Hepatocyte (in vitro differentiated cells): ENCODE data around the gene TRAF3IP1. TPM values are rescaled to one million over a fixed set of nuclear protein-coding genes. Genes with fewer than 3 reads are reported as not detected.

Source experiments
- DNase-seq: peaks from one replicate; pipeline ENCODE4 v3.0.0-alpha.2; 2016; ENCODE audit warnings: low spot score
- H2AFZ ChIP-seq: fragments of 200-600 bp; sonication (generic); 2 replicates; pipeline ENCODE4 v1.6.0; 2016; ENCODE audit warnings: antibody characterized with exemption, mild to moderate bottlenecking
- H3K27ac ChIP-seq: fragments of 200-600 bp; sonication (generic); 2 replicates; pipeline ENCODE4 v1.5.1; 2016; ENCODE audit warnings: mild to moderate bottlenecking
- H3K27me3 ChIP-seq: fragments of 200-600 bp; sonication (generic); 2 replicates; pipeline ENCODE4 v1.6.1; 2016
- H3K36me3 ChIP-seq: fragments of 200-600 bp; sonication (generic); replicated peaks from 2 replicates; pipeline ENCODE4 v1.5.1; 2016; ENCODE audit warnings: low read depth; ENCODE audit not compliant: insufficient read depth
- H3K4me1 ChIP-seq: fragments of 200-600 bp; sonication (generic); 2 replicates; pipeline ENCODE4 v1.5.1; 2016; ENCODE audit warnings: mild to moderate bottlenecking, moderate library complexity; ENCODE audit not compliant: insufficient read depth
- H3K4me2 ChIP-seq: fragments of 200-600 bp; sonication (generic); 2 replicates; pipeline ENCODE4 v1.6.0; 2016
- H3K4me3 ChIP-seq: fragments of 200-600 bp; sonication (generic); 2 replicates; pipeline ENCODE4 v1.5.1; 2016; ENCODE audit warnings: mild to moderate bottlenecking
- H3K79me2 ChIP-seq: fragments of 200-600 bp; sonication (generic); 2 replicates; pipeline ENCODE4 v1.6.0; 2017; ENCODE audit warnings: mild to moderate bottlenecking
- H3K9me2 ChIP-seq: fragments of 200-600 bp; sonication (generic); replicated peaks from 2 replicates; pipeline ENCODE4 v1.6.0; 2017; ENCODE audit warnings: mild to moderate bottlenecking; ENCODE audit not compliant: insufficient read depth
- H3K9me3 ChIP-seq: fragments of 200-600 bp; sonication (generic); 2 replicates; pipeline ENCODE4 v1.5.1; 2016; ENCODE audit warnings: low read depth, mild to moderate bottlenecking
- H4K20me1 ChIP-seq: fragments of 200-600 bp; sonication (generic); 2 replicates; pipeline ENCODE4 v1.6.0; 2016; ENCODE audit warnings: mild to moderate bottlenecking; ENCODE audit not compliant: insufficient read depth, poor library complexity, severe bottlenecking
- EZH2 ChIP-seq: fragments of 200-600 bp; sonication (generic); IDR thresholded peaks from 2 replicates; pipeline ENCODE4 v1.6.1; 2016; ENCODE audit warnings: antibody characterized with exemption, mild to moderate bottlenecking, borderline replicate concordance
- EZH2phosphoT487 ChIP-seq: fragments of 200-600 bp; sonication (generic); IDR thresholded peaks from one replicate; pipeline ENCODE4 v1.6.1; 2018; ENCODE audit warnings: antibody characterized with exemption, mild to moderate bottlenecking, low read depth, moderate library complexity; ENCODE audit not compliant: unreplicated experiment, severe bottlenecking
- WGBS: methylation state at CpG from one replicate; pipeline ENCODE4 v1.1.6; 2016; ENCODE audit warnings: low lambda C conversion rate; ENCODE audit errors: missing lambda C conversion rate; 5-methylcytosine and 5-hydroxymethylcytosine counted together
- polyA plus RNA-seq: library from polyadenylated mRNA; unstranded; fragments of >200 nt; fragmentation: Nextera tagmentation; extraction: Ambion mirVana; gene quantifications from 2 replicates; pipeline ENCODE4 v1.2.1, GENCODE V29; 2016
- total RNA-seq: library from RNA; depleted of rRNA; stranded (reverse); fragments of >200 nt; gene quantifications from 2 replicates; pipeline ENCODE4 v1.2.3, GENCODE V29; 2014
- TF ChIP-seq, protein P1 (sequence below): fragments of 200-600 bp; sonication (generic); IDR thresholded peaks from 2 replicates; pipeline ENCODE4 v1.5.1; 2016; ENCODE audit warnings: antibody characterized with exemption, mild to moderate bottlenecking; ENCODE audit not compliant: poor library complexity

TRAF3IP1 gene
- total and polyA plus RNA-seq, 2 experiments from 2014 or later: 9.0 to 9.1 TPM

DNA sequence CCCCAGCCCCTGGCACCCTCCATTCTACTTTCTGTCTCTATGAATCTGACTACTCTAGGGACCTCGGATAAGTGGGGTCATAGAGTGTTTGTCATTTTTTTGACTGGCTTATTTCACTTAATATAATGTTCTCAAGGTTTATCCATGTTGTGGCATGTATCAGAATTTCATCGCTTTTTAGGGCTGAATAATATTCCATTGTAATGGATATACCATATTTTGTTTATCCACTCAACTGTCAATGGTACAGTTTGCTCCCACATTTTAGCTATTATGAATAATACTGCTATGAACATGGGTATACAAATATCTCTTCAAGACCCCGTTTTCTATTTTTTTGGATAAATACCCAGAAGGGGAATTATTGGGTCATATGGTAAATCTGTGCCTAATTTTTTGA lies 7.4 kb downstream of the TRAF3IP1 start:
- Histone ChIP-seq H3K36me3 (no peaks in the 10 kb centered on the region), H4K20me1 (no peaks in the 10 kb centered on the region), H3K9me3 (no peaks in the 10 kb centered on the region), H2AFZ (no peak overlapping the region), H3K4me3 (no peak overlapping the region), H3K79me2 (peaks cover 5% of the 10 kb centered on the region), H3K4me1 (no peaks in the 10 kb centered on the region), H3K4me2 (no peak overlapping the region), H3K27ac (no peak overlapping the region), H3K27me3 (no peaks in the 10 kb centered on the region), H3K9me2 (no peaks in the 10 kb centered on the region)
- no peak for DNase-seq
- TF ChIP-seq EZH2phosphoT487: no peak
- no peak for TF ChIP-seq EZH2
- TF ChIP-seq, protein P1, sequence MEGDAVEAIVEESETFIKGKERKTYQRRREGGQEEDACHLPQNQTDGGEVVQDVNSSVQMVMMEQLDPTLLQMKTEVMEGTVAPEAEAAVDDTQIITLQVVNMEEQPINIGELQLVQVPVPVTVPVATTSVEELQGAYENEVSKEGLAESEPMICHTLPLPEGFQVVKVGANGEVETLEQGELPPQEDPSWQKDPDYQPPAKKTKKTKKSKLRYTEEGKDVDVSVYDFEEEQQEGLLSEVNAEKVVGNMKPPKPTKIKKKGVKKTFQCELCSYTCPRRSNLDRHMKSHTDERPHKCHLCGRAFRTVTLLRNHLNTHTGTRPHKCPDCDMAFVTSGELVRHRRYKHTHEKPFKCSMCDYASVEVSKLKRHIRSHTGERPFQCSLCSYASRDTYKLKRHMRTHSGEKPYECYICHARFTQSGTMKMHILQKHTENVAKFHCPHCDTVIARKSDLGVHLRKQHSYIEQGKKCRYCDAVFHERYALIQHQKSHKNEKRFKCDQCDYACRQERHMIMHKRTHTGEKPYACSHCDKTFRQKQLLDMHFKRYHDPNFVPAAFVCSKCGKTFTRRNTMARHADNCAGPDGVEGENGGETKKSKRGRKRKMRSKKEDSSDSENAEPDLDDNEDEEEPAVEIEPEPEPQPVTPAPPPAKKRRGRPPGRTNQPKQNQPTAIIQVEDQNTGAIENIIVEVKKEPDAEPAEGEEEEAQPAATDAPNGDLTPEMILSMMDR: no peak
- WGBS: 97% methylated on average over 3 of the region's 3 CpGs

DNA sequence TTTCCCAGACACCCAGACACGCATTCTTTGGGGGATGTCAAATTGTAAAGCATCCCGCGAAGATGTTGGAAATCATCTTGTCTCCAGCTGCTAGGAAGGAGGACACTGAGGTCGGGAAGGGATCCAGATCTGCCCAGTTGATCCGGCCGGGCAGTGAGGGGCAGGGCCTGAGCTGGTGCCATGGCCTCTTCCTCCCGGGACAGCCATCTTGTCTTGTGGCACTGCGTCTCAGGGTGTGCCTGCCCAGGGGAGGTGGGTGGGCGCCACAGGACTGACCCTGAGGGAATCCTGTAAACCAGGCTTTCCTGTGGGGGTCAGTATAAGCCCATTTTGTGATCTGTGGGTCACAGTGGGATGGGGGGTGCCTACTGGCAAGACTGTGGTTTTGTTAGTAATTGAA lies 10.1 kb downstream of the TRAF3IP1 start:
- WGBS: 91% methylated on average over 9 of the region's 9 CpGs
- Histone ChIP-seq H3K27me3 (no peaks in the 10 kb centered on the region), H2AFZ (no peak overlapping the region), H3K36me3 (no peaks in the 10 kb centered on the region), H3K9me2 (no peaks in the 10 kb centered on the region), H3K4me2 (no peak overlapping the region), H3K4me3 (no peak overlapping the region), H4K20me1 (no peaks in the 10 kb centered on the region), H3K79me2 (no peaks in the 10 kb centered on the region), H3K27ac (no peak overlapping the region), H3K9me3 (no peaks in the 10 kb centered on the region), H3K4me1 (no peaks in the 10 kb centered on the region)
- no peak for DNase-seq
- TF ChIP-seq EZH2 (no peak), EZH2phosphoT487 (no peak)
- TF ChIP-seq, protein P1: no peak

- 90% methylated on average over 5 of the region's 5 CpGs for WGBS
- no peaks in the 10 kb centered on the region for H3K4me1 ChIP-seq
- no peaks in the 10 kb centered on the region for H3K36me3 ChIP-seq
These were observed 11.6 kb downstream of the TRAF3IP1 start for GRCh38 chr2:238331916-238332315.

More at GRCh38 chr2:238331916-238332315, 11.6 kb downstream of the TRAF3IP1 start:
- Histone ChIP-seq H3K27me3 (no peaks in the 10 kb centered on the region), H3K4me2 (no peak overlapping the region), H3K4me3 (no peak overlapping the region), H4K20me1 (no peaks in the 10 kb centered on the region), H3K27ac (no peak overlapping the region), H3K9me3 (no peaks in the 10 kb centered on the region), H3K79me2 (no peaks in the 10 kb centered on the region), H2AFZ (no peak overlapping the region), H3K9me2 (no peaks in the 10 kb centered on the region)
- TF ChIP-seq EZH2 (no peak), EZH2phosphoT487 (no peak)
- TF ChIP-seq, protein P1: no peak
- DNase-seq: no peak
